22Rv1 (cell line): ENCODE results near the gene TGFBR3.

Source experiments
- H3K27ac ChIP-seq: fragments of 450-650 bp; 2 replicates; pipeline ENCODE4 v1.5.1; 2017
- ZFX ChIP-seq: fragments of 450-650 bp; IDR thresholded peaks from 2 replicates; pipeline ENCODE4 v1.6.1; 2017; ENCODE audit warnings: antibody characterized with exemption, borderline replicate concordance
- TF ChIP-seq, protein P1 (sequence below): fragments of 450-650 bp; IDR thresholded peaks from 2 replicates; pipeline ENCODE4 v1.5.1; 2017; ENCODE audit warnings: mild to moderate bottlenecking

TGFBR3 gene

DNA sequence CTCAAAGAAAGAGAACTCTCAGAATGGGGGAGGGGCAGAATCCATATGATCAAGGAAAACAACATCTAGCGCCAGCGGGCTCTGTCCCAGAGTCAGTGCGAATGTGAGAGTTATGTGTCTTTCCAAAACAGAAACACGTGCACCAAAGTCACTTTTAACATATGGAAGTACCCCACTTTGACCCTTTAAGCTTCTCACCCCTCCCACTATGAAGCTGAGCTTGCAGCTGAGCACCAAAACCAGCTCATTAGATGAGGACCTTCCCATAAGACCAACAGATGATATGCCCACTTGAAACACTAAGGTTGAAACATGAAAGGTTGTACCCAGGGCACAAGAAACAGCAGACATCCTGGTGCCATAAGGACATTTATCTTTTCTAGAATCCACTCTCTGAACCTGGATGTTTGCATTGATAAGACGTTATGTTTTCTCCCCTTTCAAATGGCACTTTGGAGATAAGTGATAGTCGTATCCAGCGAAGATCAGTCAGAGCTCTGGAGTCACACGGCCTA lies 171.0 kb downstream of the TGFBR3 start:
- no peak for TF ChIP-seq ZFX
- TF ChIP-seq, protein P1, sequence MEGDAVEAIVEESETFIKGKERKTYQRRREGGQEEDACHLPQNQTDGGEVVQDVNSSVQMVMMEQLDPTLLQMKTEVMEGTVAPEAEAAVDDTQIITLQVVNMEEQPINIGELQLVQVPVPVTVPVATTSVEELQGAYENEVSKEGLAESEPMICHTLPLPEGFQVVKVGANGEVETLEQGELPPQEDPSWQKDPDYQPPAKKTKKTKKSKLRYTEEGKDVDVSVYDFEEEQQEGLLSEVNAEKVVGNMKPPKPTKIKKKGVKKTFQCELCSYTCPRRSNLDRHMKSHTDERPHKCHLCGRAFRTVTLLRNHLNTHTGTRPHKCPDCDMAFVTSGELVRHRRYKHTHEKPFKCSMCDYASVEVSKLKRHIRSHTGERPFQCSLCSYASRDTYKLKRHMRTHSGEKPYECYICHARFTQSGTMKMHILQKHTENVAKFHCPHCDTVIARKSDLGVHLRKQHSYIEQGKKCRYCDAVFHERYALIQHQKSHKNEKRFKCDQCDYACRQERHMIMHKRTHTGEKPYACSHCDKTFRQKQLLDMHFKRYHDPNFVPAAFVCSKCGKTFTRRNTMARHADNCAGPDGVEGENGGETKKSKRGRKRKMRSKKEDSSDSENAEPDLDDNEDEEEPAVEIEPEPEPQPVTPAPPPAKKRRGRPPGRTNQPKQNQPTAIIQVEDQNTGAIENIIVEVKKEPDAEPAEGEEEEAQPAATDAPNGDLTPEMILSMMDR: no peak
- H3K27ac ChIP-seq: no peak overlapping the region

DNA sequence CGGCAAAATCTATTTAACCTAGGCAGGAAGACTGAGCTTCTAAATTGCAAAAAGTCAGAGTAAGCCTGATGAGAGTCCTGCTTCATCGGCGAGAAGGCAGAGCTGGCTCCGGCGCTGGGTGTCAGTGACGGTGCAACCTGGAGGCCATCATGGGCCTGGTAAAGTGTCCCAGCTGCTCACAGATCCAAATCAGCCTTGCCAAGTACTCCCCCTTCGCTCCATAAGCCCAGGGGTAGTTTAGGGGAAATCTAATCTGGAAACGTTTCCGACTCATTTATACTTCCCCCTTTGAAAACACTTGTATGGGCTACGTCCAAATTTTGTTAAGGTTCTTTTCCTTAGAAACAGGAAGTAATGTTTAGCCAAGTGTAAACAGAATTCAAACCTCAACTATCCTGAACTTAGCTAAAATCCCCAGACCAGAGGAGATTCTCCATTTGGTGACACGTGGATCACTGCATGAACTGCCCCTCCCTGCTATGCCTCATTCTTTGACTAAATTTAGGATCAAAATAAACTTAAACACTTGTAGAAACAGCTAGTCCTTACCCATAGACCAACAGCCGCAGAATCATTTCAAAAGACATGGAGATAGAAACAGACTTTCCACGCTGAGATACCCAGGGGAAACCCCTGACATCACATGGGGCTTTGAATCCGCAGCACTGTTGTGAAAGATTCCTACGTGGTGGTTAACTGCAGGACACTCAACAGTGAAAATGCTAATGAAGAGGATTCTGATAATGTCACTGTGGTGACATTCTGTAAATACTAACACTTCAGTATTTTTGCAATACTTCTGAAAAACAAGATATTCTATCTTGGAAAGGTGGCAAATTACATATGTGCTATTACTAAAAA lies 172.7 kb downstream of the TGFBR3 start:
- TF ChIP-seq ZFX: no peak
- TF ChIP-seq, protein P1: no peak
- H3K27ac ChIP-seq: no peak overlapping the region

DNA sequence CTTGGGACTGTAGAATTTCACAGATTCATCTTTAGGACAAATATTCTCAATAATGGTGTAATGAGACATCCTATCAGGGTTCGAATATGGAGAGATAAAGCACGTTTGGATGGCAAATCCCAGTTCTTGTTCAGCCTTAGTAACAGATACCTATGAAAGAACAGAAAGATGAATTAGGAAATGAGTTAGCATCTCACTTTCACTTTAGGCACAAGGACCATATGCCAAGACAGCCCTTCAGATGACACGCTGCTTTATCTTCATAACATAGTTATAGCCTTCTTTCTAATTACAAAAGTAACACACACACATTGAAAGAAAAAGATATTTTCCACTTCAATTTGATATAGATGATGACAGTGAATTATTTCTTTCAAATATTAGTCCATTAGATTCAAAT lies 173.6 kb downstream of the TGFBR3 start:
- no peak overlapping the region for H3K27ac ChIP-seq
- TF ChIP-seq, protein P1: no peak
- TF ChIP-seq ZFX: no peak

DNA sequence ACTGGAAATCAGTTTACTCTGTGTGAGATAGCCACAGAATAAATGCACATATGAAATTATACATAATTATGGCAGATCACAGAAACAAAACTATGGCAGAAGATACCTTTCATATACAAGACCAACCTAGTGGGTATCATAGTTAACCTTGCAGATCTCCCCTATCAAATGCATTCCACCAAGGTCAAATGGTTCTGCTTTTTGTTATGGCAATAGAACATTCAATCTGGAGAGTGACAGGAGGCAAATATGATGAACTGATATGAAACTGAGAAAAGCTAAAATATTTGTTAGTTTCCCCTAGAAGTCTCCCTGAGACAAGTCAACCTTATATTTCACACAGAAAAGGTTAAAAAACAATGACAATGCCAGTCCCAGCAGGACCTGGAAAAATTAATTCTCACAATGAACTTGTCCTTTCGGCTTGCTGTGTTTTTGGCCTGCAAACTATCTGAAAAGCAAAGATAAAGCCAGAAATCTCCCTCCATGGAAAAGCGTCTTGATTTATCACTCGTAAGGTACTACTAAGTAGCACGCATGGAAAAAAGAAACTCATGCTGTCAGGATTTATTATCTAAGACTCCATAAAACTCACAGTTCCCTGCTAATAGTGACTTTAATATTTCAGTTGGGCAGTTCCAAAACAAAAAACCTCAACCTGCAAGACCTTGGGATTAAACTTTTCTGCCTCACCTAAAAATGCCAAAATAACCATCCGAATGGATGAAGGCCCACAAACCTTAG lies 174.3 kb downstream of the TGFBR3 start:
- TF ChIP-seq ZFX: no peak
- TF ChIP-seq, protein P1: no peak
- no peak overlapping the region for H3K27ac ChIP-seq

DNA sequence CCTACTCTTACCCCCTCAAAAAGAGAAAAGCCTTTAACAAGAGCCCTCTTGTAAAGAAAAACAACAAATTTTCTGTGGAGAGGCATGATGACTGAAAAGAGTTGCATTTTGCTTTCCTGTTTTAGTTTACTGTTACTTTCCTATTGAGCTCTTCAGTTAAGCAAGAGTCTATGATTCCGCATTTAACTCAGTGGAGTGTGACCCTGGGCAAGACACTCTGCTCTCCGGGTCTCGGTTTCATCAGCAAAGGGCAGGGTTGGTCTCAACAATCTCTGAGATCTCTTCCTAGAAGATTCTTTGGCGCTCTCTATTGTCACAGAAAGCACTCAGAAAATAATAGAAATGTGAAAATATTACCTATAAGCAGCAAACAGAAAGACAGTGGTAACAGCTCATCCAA lies 175.7 kb downstream of the TGFBR3 start:
- no peak overlapping the region for H3K27ac ChIP-seq
- no peak for TF ChIP-seq ZFX
- TF ChIP-seq, protein P1: no peak

DNA sequence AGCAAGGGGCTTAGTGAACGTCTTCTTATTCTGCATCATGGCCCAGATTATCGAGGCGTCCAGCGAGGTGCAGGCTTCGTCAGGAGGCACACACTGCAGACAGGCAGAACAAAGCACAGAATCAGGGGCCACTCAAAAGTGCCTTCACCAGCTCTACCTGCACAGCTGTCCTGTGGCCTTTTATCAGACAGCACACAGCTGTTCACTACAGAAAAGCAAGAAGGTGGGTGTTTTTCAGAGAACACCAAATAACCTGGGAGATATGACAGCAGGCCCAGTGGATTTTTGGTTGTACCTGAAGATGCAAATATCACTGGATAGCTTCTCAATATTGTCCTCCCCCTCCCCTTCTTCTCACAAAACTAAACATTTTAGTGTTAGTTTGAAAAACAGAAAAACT lies 177.3 kb downstream of the TGFBR3 start:
- TF ChIP-seq, protein P1: no peak
- TF ChIP-seq ZFX: no peak
- H3K27ac ChIP-seq: no peak overlapping the region

DNA sequence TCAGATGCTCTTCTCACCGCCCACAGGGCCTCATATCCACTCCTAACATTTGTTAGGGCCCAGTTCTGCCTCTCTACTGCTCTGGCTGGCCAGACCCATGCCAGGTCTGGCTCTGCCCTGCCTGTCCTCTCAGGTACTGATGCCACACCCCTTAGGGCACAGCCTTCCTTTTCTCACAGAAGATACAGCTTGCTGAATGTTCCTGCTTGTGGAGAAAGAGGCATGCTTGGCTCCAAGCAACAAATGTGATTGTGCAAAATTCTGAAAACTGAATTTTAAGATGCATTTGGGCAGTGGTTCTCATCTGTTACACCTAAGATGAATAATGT lies 178.1 kb downstream of the TGFBR3 start:
- TF ChIP-seq ZFX: no peak
- TF ChIP-seq, protein P1: no peak
- no peak overlapping the region for H3K27ac ChIP-seq
